ENCODE data around the gene EDN1.

The EDN1 gene

DNA sequence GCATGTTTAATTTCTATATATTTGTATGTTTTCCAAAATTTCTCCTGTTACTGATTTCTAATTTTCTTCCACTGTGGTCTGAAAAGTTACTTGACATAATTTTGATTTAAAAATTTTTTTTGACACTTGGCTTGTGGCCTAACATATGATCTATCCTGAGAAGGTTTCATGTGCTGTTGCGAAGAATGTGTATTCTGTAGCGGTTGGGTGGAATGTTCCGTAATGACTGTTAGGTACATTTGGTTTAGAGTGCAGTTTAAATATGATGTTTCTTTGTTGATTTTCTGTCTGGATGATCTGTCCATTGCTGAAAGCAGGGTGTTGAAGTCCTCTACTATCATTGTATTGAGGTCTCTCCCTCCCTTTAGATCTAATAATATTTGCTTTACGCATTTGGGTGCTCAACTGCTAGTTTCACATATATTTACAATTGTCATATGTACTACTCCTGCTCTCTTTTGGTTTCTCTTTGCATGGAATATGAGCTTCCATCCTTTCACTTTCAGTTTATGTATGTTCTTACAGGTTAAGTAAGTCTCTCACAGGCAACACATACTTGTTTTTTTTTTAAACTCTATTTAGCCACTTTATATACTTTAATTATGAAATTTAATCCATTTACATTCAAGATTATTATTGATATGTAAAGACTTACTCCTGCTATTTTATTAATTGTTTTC is 19.5 kb upstream of the EDN1 start:
- DNase-seq = no peak

DNA sequence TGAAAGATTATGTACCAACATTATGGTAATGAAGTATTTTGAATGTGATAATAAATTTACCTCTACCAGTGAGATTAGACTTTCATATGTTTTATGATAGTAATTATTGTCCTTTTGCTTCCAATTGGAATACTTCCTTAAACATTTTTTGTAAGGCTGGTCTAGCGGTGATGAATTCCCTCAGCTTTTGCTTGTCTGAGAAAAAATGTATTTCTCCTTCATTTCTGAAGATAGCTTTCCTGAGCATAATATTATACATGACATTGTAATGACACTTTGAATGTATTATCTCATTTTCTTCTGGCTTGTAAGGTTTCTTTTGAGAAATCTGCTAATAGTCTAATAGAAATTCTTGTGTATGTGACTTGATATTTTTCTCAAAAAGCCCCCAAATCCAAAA is 18.6 kb upstream of the EDN1 start:
- no peak for DNase-seq

DNA sequence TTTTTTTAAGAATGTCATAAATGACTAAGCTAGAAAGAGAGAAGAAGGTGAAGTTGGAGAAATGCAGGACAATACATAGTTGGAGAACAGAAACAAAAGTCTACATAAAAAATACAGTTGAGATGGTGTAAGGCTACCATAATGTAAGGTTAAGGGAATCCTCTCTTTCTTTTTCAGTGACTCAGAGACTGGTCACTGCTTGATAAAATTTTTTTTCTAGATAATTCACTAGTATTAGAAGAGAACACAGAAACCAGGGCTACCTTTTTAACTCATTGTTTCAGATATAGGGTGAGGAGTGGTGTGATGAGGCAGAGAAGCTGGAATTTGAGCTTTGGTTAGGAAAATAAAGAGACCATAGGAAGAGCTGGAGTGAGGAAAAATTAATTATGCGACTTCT is 18.2 kb upstream of the EDN1 start:
- no peak for DNase-seq

DNA sequence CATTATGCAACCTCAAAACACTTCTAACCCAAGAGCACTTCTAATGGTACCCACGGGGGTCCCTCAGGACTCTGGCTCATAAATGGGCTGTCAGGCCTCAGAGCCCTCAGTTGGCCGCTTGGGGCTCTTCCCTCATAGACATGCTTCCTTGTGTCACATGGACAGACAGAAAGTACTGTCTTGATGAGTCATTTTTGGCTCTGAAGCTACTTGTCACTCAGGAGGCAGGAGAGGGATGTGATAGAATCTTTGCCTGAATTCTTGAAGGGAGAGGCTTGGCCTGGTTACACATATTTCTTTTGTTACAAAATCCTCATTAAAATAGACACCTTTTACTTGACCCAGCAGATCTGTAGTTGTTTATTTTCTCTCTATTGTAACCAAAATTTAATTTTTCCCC is 15.1 kb upstream of the EDN1 start:
- no peak for DNase-seq

DNA sequence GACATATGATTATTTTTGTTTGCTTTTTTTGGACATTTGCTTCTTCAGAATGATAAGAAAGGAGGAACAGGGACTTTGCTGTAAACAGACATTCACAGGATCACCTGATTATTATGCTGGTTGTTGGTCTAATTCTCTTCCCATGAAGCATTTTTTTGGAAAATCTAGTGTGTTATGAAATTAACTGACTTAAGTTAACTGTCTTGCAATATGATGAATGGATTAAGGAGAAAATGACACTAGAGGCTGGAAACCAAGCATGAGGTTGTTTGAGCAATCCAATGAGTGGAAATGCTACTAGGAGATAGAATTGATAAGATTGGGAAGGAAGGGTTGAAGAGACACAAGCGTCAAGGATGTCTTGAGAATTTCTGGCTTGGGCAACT is 13.2 kb upstream of the EDN1 start:
- no peak for DNase-seq

DNA sequence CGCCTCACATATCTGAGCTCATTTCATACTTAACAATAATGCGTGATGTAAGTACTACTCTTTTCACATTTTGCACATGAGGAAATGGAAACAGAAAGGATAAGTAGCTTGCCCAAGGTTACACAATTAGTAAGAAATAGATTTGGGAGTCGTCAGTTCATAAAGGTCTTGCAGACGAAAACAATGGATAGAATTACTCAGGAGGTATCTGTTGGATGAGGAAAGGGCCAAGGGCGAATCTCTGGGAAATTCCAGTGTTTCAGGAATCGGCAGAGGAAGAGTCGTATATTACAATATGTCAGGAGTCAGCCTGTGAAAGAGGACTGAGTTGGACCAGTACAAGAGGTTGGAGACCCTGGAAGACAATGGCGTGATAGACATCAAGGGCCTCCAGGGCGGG is 12.8 kb upstream of the EDN1 start:
- DNase-seq = no peak

DNA sequence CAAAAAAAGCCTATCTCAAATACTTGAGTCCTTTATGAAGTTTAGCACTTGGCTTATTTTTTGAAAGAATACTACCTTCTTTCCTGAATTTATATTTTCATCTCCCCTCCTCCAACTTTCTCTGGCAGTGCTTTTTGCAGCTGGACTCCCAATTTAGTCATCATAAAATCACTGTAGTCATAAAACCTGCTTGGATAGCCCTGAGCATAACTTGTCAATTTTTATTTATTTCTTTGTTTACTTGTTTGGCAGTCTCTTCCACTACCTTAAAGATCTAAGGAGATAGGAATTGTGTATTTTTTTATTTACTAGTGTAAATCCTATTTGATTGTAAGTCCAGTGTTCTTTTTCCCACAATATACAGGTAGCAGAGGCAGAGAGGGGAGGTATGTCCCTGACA is 11.2 kb upstream of the EDN1 start:
- no peak for DNase-seq

DNA sequence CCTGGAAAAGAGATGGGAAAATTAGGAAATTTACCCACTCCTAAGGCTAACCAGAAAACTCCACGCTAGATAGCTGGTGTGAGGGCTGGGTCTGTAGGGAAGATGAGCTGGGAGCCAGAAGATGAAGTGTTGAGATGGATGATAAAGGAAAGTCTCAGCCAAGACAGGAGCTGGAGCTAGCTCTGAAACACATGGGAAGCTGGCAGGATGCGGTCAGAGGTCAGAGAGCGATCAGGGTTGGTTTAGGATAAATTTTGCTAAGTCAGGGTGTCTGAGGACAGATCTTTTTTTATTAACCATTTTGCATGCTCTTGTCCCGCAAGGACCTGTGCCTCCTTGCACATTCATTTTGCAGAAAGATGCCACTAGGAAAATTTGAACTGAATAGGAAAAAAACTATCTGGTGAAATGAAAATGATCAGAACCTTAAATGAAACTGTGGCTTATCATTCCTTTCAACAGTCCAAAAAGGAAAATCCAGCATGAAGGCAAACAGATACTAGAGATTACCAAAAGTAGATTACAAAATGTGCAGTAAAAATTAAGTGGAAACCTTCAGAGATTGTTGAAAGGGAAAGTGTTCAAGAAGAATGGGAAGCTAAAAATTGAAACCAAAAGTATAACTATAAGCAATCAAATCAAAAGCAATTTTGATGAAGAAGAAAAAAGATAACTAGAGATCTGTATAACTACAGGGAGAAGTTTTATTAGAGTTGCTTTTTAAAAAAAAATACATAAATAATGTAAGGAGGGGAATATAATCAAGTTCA is 10.7 kb upstream of the EDN1 start:
- DNase-seq = no peak

DNA sequence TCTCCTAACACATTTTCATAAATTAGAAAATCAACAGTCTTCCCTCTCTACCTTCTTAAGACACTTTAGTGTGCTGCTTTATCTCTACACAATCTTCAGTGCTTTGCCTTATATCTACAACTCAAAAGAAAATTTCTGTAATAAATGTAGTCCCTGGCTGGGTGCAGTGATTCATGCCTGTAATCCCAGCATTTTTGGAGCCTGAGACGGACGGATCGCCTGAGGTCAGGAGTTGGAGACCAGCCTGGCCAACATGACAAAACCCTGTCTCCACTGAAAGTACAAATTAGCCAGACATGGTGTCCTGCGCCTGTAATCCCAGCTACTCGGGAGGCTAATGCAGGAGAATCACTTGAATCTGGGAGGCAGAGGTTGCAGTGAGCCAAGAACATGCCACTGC is 9.7 kb upstream of the EDN1 start:
- DNase-seq = no peak

DNA sequence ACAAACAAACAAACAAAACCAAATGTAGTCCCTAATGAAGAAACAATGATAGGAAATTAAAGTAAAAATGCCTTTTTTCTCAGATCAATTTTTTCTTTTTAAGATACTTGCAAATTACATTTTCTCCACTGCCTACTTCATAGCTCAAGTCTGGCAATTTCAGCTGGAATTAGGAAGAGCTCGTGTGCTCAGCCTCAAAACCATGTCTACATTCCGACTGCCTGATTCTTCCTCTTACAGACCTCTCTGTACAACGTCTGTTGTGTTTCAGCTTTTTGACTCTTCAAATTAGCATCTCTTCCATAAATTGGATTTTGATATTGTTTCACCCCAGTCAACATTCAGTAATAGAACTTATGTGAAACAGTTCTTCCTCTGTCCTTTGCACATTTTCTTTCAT is 9.3 kb upstream of the EDN1 start:
- no peak for DNase-seq

DNA sequence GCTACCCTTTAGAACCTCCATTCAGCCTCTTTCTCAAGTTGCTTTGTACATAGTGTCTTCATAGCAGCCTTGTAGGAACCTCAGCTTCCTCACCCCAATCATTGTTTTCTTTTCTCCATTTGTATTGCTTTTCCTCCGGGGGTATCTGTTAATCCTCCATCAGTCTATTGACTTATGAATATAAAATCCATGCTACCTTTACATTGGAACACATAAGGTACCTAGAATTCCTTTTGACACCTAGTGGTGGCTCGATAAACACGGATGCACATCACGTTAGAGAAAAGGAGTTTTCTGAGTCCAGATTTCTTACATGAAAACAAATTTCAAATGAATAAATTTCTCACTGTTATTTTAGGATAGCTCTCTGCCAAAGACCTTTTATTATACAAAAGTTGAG is 6.3 kb upstream of the EDN1 start:
- DNase-seq = no peak

DNA sequence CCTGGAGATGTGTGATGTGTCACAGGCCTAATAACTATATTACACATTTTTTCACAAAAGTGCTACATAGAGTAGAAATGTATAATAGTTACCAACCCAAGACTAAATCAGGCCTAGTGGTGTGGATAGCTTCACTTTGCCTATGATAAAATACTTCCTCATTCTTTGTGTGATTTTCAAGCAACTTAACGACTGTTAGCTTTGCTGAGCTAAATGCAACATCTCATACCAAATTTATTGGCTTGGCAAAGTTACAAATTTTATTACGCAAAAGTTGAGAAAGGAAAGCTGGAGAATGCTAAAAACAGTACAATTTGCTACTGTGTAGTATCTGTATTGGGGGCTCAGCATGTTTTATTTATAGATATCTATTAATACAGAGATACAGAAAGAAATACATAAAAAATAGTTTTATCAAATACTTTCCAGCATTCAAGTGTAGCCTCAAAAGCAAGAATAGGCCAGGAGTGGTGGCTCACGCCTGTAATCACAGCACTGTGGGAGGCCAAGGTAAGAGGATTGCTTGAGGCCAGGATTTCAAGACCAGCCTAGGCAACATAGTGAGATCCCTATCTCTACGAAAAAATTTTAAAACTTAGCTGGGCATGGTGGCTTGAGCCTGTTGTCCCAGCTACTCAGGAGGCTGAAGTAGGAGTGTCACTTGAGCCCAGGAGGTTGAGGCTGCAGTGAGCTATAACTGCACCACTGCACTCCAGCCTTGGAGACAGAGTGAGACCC is 3.6 kb upstream of the EDN1 start:
- DNase-seq = no peak

DNA sequence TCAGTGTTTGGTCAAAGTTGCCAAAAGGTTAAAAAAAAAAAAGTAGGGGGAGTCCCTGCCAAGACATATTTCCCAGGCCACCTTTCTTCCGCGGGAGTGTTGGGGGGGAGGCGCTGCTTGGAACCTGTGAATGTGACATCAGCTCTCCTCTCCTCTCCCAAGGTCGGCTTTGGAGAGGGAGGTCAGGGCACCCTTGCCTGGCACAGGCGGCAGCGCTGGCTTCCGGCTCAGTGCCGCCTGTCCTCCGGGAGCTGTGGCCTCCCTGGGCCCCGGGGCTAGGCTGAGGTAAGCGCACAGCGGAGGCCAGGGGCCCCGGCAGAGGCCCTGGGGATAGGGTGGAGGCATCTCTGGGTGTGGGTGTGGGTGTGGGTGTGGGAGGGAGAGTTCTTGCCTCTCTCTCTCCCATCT is 1.9 kb upstream of the EDN1 start:
- DNase-seq = no peak

DNA sequence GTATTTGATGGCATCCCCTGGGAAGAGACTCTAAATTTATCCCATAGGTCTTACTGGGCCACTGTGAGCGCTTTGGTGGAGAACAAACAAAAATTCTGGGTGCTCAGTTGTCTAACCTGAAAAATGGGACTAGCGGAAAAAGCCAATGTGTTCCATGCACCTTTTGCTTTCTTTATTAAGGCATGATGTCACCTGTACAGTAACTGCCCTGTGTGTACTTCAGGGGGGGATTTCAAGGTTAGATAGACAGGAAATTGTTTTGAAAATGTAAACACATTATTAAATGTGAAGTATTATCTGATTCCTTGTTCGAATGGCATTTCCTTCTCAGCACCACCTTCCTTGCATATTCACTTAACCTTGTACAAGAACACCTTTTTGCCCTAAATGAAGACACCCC is 1.2 kb upstream of the EDN1 start:
- no peak for DNase-seq

DNA sequence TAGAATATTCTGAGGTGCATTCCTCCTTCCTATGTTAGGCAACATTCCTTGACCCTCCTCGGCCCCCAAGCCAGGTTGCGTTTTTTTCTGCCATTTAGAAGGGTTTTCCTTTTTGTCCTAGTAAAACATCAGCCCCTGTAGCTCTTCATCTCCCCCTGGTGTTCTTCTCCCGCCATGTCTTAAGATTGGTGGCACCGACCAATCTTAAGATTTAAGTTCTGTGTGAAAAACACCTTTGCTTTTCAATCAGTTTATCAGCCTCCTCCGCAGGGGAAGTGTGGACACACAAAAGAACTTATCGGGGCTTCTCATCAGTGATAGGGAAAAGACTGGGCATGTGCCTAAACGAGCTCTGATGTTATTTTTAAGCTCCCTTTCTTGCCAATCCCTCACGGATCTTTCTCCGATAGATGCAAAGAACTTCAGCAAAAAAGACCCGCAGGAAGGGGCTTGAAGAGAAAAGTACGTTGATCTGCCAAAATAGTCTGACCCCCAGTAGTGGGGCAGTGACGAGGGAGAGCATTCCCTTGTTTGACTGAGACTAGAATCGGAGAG is 719 bp upstream of the EDN1 start:
- no peak for DNase-seq

DNA sequence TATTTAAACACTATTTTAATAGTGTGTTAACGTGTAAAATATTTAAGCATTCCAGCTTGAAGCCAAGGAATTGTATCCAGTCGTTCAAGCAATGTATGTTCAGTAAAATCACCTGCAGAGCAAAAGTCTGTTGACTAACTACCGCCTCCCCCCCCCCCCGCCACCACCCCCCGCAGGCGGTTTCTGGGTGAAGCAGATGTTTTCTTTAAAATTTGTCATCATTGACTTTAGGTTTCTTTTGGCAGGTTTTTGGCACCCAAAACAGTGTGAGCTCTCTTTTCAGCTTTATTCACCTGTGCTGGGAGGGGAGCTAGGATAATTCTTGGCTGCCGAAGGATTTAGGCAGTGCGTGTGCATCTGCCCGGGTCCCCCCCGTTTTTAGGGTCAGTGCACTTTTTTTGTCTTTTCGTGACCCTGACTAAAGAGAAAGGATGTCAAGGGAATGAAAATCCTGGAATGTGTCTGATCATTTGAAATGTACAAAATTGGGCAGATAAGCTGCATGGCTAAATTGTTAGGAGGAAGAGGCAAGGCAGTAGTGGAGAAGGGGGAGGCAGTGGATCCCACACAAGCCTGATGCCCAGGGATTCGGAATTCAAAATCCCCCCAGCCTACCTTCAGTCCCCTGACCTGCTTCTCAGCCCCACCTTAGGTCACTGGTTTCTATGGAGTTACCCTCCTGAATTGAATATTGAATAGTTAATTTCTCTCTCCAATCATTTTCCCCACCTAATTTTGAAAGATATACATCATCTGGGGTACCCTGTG is 1.1 kb downstream of the EDN1 start:
- no peak for DNase-seq

DNA sequence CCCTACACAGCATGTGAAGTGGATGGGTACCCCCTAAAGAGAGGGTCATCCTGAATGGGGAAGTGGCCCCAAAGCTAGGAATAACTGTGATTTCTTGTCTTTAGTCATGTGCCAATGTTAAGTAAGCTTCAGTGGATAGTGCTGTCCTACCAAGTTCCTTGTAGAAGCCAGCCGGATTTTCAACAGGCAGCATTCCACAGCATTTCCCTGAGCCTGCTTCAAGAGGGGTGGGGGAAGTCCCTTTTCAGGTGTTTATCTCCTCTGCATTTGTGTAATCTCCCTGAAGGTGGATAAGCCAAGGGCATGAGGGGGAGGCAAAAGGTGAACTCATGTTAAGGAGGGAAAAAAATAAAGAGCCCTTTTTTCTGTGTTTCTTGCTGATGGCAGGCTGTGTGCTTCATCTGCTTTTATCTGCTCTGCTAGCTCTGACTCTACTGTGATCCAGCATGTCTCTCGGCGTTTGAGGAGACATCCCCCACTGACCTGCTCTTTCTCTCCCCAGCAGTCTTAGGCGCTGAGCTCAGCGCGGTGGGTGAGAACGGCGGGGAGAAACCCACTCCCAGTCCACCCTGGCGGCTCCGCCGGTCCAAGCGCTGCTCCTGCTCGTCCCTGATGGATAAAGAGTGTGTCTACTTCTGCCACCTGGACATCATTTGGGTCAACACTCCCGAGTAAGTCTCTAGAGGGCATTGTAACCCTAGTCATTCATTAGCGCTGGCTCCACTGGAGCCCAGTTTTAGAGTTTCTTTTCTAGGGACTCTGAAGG is 1.9 kb downstream of the EDN1 start:
- DNase-seq = no peak

DNA sequence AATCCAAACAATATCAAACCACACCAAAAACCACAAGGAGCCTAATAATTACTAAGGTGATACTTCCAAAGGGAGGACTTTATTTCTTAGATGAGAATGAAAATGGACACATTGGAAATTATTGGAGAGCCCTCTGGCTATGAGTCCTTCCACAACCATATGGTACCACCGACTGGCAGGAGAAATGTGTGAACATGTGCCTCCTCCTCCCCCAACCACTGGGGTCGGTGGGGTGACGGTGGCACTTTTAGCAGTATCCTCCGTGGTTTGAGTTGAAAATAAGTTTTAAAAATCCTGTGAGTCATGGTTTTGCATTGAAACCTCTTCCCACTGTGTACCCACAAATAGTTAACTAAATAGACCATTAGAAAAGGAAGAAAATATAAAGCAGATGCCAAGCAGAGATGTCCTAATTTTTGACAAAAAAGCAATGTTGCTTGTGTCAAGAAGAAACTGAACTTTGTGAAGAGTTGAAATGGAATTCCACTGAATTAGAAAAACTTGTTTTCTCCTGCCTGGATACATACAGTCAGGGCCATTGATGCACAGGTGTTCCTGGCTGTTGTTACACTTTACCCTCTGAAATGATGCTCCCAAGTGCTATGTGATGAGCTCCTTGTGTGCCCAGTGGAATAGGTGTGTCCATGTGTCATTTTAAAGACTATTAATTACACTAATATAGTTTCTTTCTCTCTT is 3.2 kb downstream of the EDN1 start:
- DNase-seq = no peak

DNA sequence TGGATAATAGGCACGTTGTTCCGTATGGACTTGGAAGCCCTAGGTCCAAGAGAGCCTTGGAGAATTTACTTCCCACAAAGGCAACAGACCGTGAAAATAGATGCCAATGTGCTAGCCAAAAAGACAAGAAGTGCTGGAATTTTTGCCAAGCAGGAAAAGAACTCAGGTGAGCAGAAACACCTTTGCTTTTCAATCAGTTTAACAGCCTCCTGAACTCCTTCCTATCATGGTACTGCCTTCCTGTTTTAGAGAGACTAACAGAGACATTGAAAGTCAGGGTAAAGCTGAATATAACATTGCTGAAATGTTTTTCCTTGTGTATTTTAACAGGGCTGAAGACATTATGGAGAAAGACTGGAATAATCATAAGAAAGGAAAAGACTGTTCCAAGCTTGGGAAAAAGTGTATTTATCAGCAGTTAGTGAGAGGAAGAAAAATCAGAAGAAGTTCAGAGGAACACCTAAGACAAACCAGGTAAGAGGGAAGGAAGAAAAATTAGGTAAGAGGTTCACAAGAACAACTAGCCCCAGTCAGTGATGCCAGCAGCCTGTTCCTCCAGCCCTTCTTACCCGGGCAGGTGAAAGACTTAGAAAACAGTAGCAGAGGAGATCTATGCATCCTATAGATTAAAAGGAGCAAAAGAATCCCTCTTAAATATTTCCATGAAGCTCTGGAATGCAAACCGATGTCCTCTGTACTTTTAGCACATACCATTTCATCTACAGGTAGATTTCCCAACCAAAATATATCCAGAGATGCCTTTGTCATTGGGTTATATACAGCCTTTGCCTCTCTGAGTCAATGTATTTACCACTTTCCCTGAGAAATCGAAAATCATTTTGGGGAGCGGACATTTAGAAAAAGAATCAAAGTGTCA is 4.0 kb downstream of the EDN1 start:
- DNase-seq = no peak

DNA sequence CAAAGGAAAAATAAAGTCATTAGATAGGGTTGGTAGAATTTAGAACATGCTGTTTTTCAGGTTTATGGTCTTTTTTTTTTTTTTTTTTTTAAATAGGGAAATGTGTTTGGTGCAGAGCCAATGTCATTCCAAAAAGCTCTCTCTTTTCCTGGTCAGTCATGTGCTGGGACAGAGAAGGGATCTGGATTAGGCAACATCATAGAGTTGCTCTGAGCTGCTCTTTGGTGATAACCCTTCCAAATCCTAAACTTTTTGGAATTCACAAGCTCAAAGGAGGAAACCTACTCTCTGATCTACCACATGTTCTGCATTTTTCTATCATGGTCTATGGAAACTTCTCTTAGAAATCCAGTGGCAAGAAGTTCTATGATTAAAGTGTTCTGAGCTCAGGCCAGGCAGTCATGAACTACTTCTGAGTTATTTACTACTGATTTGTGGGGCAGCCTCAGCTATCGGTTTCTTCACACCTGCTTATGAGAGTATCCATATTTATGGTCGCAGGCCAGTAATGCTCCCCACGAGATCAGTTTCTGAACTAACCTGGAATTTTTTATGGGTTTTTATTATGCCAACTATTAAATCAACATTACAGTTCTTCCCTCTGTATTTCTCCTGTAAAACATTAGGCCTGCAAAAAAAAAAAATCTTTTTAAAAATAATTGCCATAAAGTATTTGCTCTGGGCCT is 4.8 kb downstream of the EDN1 start:
- no peak for DNase-seq

Data from DMS79 (cell line).